HEK293T (cell line): Measurements from ENCODE around the gene HTATIP2.

Experiments used
- BHLHE40 ChIP-seq: fragments of 450-650 bp; IDR thresholded peaks from 2 replicates; pipeline ENCODE4 v1.6.1; 2016; ENCODE audit warnings: mild to moderate bottlenecking, moderate library complexity, borderline replicate concordance
- CTBP1 ChIP-seq: fragments of 450-650 bp; IDR thresholded peaks from 2 replicates; pipeline ENCODE4 v1.6.1; 2016; ENCODE audit warnings: borderline replicate concordance
- ELF4 ChIP-seq: fragments of 450-650 bp; IDR thresholded peaks from 2 replicates; pipeline ENCODE4 v1.6.1; 2017; ENCODE audit warnings: antibody characterized with exemption
- FOXK2 ChIP-seq: fragments of 450-650 bp; IDR thresholded peaks from 2 replicates; pipeline ENCODE4 v1.6.1; 2016; ENCODE audit warnings: mild to moderate bottlenecking
- FOXM1 ChIP-seq: fragments of 450-650 bp; IDR thresholded peaks from 2 replicates; pipeline ENCODE4 v1.6.1; 2017; ENCODE audit warnings: mild to moderate bottlenecking, borderline replicate concordance
- L3MBTL2 ChIP-seq: fragments of 450-650 bp; conservative IDR thresholded peaks from 2 replicates; pipeline ENCODE4 v1.6.1; 2016; ENCODE audit warnings: mild to moderate bottlenecking
- NFRKB ChIP-seq: fragments of 450-650 bp; IDR thresholded peaks from 2 replicates; pipeline ENCODE4 v1.6.1; 2016; ENCODE audit warnings: mild to moderate bottlenecking, moderate library complexity
- SP1 ChIP-seq: fragments of 450-650 bp; IDR thresholded peaks from 2 replicates; pipeline ENCODE4 v1.6.1; 2017
- SUZ12 ChIP-seq: fragments of 450-650 bp; IDR thresholded peaks from 2 replicates; pipeline ENCODE4 v1.6.1; 2016; ENCODE audit warnings: mild to moderate bottlenecking

DNA sequence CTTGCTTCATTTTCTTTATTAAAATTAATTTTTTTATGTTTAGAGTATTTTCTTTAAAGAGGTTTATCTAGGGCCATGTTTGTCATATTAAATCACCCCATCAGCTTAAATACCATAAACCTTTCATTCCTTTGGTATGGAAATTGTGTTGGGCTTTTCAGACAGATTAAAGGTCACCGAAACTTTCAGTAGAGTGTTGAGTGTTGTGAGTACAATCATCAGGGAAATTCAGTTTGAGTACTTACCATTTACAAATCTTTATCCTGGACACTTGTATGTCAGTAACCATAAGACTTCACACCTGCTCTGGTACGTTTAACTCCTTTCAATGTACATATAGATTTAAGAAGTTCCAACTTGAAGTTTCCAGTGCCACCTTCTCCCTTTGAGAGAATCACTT, 36.0 kb downstream of the HTATIP2 start:
- TF ChIP-seq SUZ12 (no peak), SP1 (no peak), FOXK2 (no peak), L3MBTL2 (no peak), BHLHE40 (no peak), CTBP1 (no peak), NFRKB (no peak), ELF4 (no peak), FOXM1 (no peak)
